ENCODE measurements around the gene RAB10.
"Not testable (repeated sequence)": the region's sequence is repeated elsewhere in the genome, so short reads cannot be mapped to it uniquely, and the experiment has no call there.

RAB10 gene

DNA sequence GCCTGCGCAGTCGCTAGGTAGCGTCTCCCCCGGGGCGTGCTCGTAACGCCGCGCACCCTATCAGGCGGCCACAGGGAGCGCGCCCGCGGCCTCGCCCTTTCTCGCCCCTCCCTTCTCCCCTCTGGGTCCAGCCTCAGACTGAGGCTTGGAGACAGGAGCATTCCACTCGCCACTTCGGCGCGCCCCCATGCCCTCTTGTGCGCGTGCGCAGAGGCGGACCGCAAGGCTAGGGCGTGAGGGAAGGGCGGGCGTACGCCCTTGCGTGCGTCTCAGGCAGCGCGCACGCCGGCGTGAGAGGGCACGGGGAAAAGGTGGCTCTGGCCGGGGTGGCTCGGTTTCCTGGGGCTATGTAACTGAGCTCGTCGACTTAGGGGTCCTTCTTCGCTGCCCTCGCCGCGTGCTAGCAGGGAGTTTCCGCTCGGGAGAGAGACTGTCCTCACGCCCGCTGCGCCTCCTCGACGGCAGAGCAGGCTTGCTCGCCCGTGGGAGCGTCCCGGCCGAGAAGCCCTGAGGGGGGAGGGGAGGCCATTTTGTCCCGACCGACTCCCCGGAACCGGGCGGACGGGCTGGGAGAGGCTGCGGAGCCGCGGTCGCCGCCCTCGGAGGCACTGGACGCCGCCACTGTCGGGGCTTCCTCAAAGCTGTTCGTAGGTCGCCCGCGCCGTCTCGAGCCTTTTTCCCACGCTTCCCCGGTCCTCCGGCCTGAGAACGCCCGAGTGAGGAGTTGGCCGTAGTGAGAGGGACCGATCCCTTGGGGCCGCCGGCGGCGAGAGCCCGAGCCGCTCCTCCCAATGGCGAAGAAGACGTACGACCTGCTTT is at the start of gene RAB10:
RAB10 (plus strand) TSS at position 267 of the 819 bp plus-strand sequence; CDS start at position 792, 525 bp downstream.
- peak; percentile 99 for DNase-seq

DNA sequence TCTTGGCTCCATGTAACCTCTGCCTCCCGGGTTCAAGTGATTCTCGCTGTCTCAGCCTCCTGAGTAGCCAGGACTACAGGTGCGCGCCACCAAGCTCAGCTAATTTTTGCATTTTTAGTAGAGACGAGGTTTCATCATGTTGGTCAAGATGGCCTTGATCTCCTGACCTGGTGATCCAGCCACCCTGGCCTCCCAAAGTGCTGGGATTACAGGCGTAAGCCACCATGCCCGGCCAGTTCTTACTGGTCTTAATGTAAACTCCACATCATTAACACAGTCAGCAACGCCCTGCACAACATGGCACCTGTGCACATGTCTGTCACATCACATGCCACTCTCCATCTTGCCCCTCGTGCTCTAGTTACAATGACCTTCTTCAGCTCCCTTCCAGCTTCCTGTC is 45.8 kb upstream of the RAB10 start:
- no peak for DNase-seq

- DNase-seq: no peak
Observed at GRCh38 chr2:25989154-25989553, 44.7 kb upstream of the RAB10 start.

- no peak for DNase-seq
Observed at GRCh38 chr2:25991965-25992364, 41.9 kb upstream of the RAB10 start.

DNA sequence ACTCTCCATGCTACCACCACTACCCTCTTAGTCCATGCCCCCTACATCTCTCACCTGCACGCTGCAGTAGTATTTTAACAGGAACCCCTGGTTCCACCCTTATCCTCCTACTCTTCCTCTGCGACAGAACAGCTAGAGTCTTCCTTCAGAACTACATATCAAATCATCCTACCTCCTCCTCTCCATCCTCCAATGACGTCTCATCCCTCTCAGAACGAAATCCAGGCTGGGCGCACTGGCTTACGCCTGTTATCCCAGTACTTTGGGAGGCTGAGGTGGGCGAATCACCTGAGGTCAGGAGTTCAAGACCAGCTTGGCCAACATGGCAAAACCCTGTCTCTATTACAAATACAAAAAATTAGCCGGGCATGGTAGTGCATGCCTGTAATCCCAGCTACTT is 41.3 kb upstream of the RAB10 start:
- DNase-seq: no peak

- no peak for DNase-seq
Observed at GRCh38 chr2:25993049-25993448, 40.8 kb upstream of the RAB10 start.

DNA sequence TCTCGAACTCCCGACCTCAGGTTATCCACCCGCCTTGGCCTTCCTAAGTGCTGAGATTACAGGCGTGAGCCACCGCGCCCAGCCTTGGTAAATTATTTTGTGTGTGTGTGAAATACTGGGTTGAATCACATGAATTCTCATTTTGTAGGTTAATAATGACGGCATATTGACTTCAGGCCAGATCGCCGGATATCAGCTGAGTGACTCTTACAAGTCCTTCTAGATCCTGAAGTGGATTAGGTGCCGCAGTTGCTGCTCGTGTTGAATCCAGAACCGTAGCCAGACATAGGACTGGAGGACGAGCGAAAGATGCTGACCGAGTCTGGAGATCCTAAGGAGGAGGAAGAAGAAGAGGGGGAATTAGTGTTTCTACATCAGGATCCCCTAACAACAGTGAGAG is 39.4 kb upstream of the RAB10 start:
- no peak for DNase-seq

GRCh38 chr2:25996844-25997243 is 37.0 kb upstream of the RAB10 start:
- DNase-seq: no peak

DNA sequence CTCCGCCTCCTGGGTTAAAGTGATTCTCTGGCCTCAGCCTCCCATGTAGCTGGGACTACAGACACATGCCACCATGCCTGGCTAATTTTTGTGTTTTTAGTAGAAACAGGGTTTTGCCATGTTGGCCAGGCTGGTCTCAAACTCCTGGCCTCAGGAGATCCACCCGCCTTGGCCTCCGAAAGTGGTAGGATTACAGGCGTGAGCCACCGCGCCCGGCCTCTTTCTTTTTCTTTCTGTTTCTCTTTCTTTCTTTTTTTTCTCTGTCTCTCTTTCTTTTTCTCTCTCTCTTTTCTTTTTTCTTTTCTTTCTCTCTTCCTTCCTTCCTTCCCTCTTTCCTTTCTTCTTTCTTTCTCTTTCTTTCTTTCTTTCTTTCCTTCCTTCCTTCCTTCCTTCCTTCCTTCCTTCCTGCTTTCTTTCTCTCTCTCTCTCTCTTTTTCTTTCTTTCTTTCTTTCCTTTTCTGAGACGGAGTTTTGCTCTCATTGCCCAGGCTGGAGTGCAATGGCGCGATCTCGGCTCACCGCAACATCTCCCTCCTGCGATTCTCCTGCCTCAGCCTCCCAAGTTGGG is 35.0 kb upstream of the RAB10 start:
- DNase-seq: not testable (repeated sequence)

GRCh38 chr2:25999406-25999805 is 34.5 kb upstream of the RAB10 start:
- not testable (repeated sequence) for DNase-seq

DNA sequence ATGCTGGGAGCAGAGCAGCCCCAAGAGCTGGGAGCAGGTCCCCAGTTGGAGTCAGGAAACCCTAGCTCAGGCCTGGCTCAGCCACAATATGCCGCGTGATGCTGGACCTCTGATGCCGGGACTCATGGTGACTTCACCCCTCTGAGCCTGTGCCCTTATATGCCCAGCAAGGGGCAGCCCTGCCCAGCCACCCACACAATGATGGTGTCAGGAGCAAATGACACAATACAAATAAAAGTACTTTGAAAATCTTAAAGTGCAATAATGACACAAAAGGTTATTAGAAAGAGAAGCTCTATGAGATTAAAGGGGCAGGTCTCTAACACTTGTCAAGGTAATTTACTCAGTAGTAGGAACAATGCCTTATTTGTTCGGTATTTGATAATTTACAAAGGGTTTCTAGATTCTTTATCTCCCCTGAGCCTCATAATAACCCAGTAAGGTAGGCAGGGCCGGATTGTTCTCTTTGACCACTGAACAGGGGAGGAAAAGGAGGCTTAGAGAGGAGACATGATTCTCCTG is 33.3 kb upstream of the RAB10 start:
- DNase-seq: no peak

GRCh38 chr2:26001743-26002351 is 32.0 kb upstream of the RAB10 start:
- DNase-seq: no peak

DNA sequence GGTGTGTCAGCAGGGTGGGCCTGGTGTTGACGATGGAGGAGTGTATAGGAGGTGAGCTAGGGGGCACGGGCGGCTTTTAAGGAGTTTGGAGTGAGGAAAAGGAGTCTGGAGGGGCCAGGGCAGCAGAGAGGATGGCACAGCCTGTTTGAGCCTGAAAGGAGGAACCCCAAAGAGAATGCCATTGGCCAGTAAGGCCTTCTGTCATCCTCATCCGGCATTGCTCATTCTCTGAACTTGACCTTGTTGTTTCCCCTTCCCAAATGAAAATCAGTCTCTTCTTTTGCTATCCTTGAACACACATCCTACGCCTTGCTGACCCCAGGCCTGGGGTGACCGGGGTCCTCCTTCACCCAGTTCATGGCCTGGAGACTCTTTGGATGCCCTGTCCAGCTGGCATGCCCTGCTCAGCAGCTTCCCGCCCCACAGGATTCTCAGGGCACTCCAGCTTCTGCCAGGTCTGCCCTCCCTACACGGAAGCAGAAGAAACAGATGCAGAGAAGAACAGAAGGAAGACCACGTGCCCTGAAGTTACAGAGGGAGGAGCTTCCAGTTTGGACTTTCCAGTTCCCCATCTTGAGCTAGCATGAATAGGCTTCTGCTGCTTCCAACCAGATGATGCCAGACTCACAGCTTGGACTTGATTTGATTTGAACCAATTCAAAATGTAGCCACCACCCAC is 31.1 kb upstream of the RAB10 start:
- DNase-seq: no peak

DNA sequence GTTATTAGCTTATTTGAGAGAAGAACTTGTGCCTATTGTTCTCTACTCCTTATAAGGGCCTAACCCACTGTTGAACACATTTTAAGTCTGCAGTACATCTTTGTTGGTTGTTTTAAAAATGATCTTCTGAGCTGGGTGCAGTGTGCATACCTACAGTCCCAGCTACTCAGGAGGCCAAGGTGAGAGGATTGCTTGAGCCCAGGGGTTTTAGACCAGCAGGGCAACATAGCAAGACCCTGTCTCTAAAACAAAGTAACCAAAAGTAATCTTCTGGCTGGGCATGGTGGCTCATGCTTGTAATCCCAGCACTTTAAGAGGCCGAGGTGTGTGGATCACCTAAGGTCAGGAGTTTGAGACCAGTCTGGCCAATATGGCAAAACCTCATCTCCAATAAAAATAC is 25.8 kb upstream of the RAB10 start:
- DNase-seq: no peak

DNA sequence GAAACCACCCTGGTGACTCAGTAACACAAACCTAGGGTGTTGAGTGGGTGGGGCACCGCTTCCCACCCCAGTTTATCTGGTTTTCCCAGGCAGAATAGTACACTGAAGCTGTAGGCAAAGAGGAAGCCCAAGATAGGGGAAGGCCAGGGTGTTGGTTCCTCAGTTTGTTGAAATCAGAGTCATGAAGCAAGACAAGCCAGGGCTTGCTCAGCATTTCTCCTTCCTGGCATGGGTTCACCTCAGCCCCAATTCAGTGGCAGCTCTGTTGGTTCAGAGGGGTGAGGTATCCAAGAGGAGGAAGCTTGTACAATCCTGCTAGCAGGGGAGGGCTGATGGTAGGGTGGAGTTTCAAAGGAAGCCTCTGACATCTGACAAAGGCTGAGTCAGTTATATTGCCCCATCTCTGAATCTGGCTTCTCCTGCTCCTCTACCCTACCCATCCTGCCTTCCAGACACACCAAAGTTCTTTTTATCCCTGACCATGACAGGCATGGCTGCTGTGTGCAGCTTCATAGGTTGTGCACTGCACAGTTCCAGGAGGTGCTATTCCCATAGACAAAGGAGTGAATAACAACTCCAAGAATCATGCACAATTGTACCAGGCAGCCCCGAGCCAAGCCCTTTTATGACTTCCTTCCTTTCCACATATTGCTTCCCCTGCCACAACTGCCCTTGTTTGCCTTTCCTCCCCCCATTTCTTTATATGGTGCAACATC is 24.9 kb upstream of the RAB10 start:
- no peak for DNase-seq

DNA sequence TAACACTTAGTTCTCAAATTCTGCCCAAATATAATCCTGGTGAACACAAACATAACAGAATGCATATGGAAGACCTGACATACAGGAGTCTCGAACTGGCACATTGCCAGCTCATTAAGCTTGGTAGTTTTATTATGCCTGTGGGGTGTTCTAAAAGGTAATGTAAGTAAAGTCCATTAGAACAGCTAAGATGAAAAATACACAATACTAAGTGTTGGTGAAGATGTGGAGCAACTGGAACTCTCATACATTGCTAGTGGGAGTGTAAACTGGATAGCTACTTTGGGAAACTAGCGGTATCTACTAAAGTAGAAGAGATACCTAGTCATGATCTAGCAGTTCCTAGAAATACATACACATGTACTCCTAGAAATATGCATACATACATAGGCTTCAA is 24.3 kb upstream of the RAB10 start:
- no peak for DNase-seq

DNA sequence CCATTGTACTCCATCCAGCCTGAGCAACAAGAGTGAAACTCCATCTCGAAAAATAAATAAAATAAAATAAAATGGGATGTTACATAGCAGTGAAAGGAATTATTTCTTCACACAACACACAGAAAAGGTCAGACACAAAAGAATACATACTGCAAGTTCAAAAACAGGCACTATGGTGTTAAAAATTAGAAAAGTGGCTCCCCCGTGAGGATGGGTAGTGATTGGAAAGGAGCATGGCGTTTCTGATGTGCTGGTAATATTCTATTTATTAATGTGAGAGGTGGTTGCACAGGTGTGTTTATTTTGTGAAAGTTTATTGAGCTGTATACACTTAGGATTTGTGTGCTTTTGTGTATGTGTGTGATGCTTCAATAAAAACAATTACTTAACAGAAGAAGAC is 22.9 kb upstream of the RAB10 start:
- no peak for DNase-seq

DNA sequence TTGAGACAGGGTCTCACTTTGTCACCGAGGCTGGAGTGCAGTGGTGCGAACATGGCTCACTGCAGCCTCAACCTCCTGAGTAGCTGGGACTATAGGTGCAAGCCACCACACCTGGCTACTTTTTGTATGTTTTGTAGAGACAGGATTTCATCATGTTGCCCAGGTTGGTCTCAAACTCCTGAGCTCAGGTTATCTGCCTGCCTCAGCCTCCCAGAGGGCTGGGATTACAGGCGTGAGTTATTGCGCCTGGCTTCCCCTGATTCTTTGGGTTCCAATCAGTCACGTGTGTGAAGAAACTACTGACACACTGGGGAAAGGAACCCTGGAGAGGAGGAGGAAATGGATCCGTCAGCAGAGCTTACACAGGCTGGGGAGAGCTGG is 22.3 kb upstream of the RAB10 start:
- DNase-seq: no peak

GRCh38 chr2:26011990-26012856 is 21.7 kb upstream of the RAB10 start:
- DNase-seq: no peak

- DNase-seq: no peak
Observed at GRCh38 chr2:26013668-26014067, 20.2 kb upstream of the RAB10 start.

GRCh38 chr2:26016012-26016705 is 17.7 kb upstream of the RAB10 start:
- DNase-seq: no peak
